Measurements from ENCODE around the gene CTAGE1.

CTAGE1 gene

GRCh38 chr18:22439447-22439846 is 21.7 kb upstream of the CTAGE1 start:
- H3K36me3 ChIP-seq (ENCODE audit: low read depth): no peaks in the 10 kb centered on the region
- ATAC-seq (ENCODE audit: low read depth) (peak; percentile 62), DNase-seq (ENCODE audit: low spot score) (no peak)
- H3K4me3 ChIP-seq (ENCODE audit: severe bottlenecking): no peak overlapping the region
- TF ChIP-seq CTCF (IDR thresholded peaks at IDR 0.05; ENCODE audit: poor library complexity, severe bottlenecking): no peak
- H3K27ac ChIP-seq (ENCODE audit: poor library complexity, severe bottlenecking): no peak overlapping the region
- H3K27me3 ChIP-seq (ENCODE audit: insufficient read depth, poor library complexity, severe bottlenecking): no peaks in the 10 kb centered on the region
- peaks cover 9% of the 10 kb centered on the region for H3K4me1 ChIP-seq (ENCODE audit: insufficient read depth, poor library complexity, severe bottlenecking)
- no peaks in the 10 kb centered on the region for H3K9me3 ChIP-seq (ENCODE audit: severe bottlenecking)

- H3K4me1 ChIP-seq (ENCODE audit: insufficient read depth, poor library complexity, severe bottlenecking): peaks cover 19% of the 10 kb centered on the region
- no peaks in the 10 kb centered on the region for H3K36me3 ChIP-seq (ENCODE audit: low read depth)
- H3K4me3 ChIP-seq (ENCODE audit: severe bottlenecking): no peak overlapping the region
- H3K27me3 ChIP-seq (ENCODE audit: insufficient read depth, poor library complexity, severe bottlenecking): no peaks in the 10 kb centered on the region
- no peaks in the 10 kb centered on the region for H3K9me3 ChIP-seq (ENCODE audit: severe bottlenecking)
- H3K27ac ChIP-seq (ENCODE audit: poor library complexity, severe bottlenecking): peak overlapping the region; percentile 62
- ATAC-seq (ENCODE audit: low read depth): no peak
- DNase-seq (ENCODE audit: low spot score): no peak
- TF ChIP-seq CTCF (IDR thresholded peaks at IDR 0.05; ENCODE audit: poor library complexity, severe bottlenecking): no peak
Observed at GRCh38 chr18:22436136-22436535, 18.4 kb upstream of the CTAGE1 start.

GRCh38 chr18:22434973-22435608 is 17.4 kb upstream of the CTAGE1 start:
- ATAC-seq (ENCODE audit: low read depth): peak; percentile 83
- no peak for TF ChIP-seq CTCF (IDR thresholded peaks at IDR 0.05; ENCODE audit: poor library complexity, severe bottlenecking)
- Histone ChIP-seq H3K27ac (ENCODE audit: poor library complexity, severe bottlenecking) (peak overlapping the region; percentile 62), H3K4me1 (ENCODE audit: insufficient read depth, poor library complexity, severe bottlenecking) (peaks cover 19% of the 10 kb centered on the region), H3K27me3 (ENCODE audit: insufficient read depth, poor library complexity, severe bottlenecking) (no peaks in the 10 kb centered on the region), H3K36me3 (ENCODE audit: low read depth) (no peaks in the 10 kb centered on the region), H3K9me3 (ENCODE audit: severe bottlenecking) (no peaks in the 10 kb centered on the region), H3K4me3 (ENCODE audit: severe bottlenecking) (no peak overlapping the region)
- DNase-seq (ENCODE audit: low spot score): no peak

GRCh38 chr18:22433956-22434355 is 16.2 kb upstream of the CTAGE1 start:
- H3K27ac ChIP-seq (ENCODE audit: poor library complexity, severe bottlenecking): no peak overlapping the region
- ATAC-seq (ENCODE audit: low read depth) (no peak), DNase-seq (ENCODE audit: low spot score) (no peak)
- no peak overlapping the region for H3K4me3 ChIP-seq (ENCODE audit: severe bottlenecking)
- no peaks in the 10 kb centered on the region for H3K9me3 ChIP-seq (ENCODE audit: severe bottlenecking)
- peaks cover 20% of the 10 kb centered on the region for H3K4me1 ChIP-seq (ENCODE audit: insufficient read depth, poor library complexity, severe bottlenecking)
- H3K36me3 ChIP-seq (ENCODE audit: low read depth): no peaks in the 10 kb centered on the region
- H3K27me3 ChIP-seq (ENCODE audit: insufficient read depth, poor library complexity, severe bottlenecking): no peaks in the 10 kb centered on the region
- no peak for TF ChIP-seq CTCF (IDR thresholded peaks at IDR 0.05; ENCODE audit: poor library complexity, severe bottlenecking)

- no peaks in the 10 kb centered on the region for H3K27me3 ChIP-seq (ENCODE audit: insufficient read depth, poor library complexity, severe bottlenecking)
- H3K27ac ChIP-seq (ENCODE audit: poor library complexity, severe bottlenecking): peak overlapping the region; percentile 9
- H3K9me3 ChIP-seq (ENCODE audit: severe bottlenecking): no peaks in the 10 kb centered on the region
- H3K4me3 ChIP-seq (ENCODE audit: severe bottlenecking): no peak overlapping the region
- ATAC-seq (ENCODE audit: low read depth) (peak; percentile 84), DNase-seq (ENCODE audit: low spot score) (peak; percentile 81)
- H3K4me1 ChIP-seq (ENCODE audit: insufficient read depth, poor library complexity, severe bottlenecking): peaks cover 25% of the 10 kb centered on the region
- no peaks in the 10 kb centered on the region for H3K36me3 ChIP-seq (ENCODE audit: low read depth)
- no peak for TF ChIP-seq CTCF (IDR thresholded peaks at IDR 0.05; ENCODE audit: poor library complexity, severe bottlenecking)
Observed at GRCh38 chr18:22432657-22433137, 15.0 kb upstream of the CTAGE1 start.

Data from RWPE2 (cell line).